Measurements from ENCODE around the gene DUSP2.

DNA sequence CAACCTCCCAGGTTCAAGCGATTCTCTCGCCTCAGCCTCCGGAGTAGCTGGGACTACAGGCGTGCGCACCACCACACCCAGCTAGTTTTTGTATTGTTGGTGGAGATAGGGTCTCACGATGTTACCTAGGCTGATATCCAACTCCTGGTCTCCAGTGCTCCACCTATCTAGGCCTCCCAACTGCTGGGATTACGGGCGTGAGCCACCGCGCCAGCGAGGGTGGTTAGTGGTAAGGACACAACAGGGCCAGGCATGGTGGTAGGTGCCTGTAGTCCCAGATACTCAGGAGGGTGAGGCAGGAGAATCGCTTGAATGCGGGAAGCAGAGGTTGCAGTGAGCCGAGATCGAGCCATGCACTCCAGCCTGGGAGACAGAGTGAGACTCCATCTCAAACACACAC lies 26.6 kb upstream of the DUSP2 start:
- TF ChIP-seq, protein P1, sequence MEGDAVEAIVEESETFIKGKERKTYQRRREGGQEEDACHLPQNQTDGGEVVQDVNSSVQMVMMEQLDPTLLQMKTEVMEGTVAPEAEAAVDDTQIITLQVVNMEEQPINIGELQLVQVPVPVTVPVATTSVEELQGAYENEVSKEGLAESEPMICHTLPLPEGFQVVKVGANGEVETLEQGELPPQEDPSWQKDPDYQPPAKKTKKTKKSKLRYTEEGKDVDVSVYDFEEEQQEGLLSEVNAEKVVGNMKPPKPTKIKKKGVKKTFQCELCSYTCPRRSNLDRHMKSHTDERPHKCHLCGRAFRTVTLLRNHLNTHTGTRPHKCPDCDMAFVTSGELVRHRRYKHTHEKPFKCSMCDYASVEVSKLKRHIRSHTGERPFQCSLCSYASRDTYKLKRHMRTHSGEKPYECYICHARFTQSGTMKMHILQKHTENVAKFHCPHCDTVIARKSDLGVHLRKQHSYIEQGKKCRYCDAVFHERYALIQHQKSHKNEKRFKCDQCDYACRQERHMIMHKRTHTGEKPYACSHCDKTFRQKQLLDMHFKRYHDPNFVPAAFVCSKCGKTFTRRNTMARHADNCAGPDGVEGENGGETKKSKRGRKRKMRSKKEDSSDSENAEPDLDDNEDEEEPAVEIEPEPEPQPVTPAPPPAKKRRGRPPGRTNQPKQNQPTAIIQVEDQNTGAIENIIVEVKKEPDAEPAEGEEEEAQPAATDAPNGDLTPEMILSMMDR (IDR thresholded peaks at IDR 0.05): no peak
- TF ChIP-seq POLR2A (IDR thresholded peaks at IDR 0.05): no peak

Measured in Peyer's patch (tissue), 4 donors.